Amniotic stem cell (primary cell): Measurements from ENCODE around the gene EPB41.
"Not testable (repeated sequence)": the region's sequence is repeated elsewhere in the genome, so short reads cannot be mapped to it uniquely, and the experiment has no call there.

Experiments used
- DNase-seq: peaks from one replicate; lab custom pipeline; 2025; lab: John Stamatoyannopoulos, UW

Gene EPB41

DNA sequence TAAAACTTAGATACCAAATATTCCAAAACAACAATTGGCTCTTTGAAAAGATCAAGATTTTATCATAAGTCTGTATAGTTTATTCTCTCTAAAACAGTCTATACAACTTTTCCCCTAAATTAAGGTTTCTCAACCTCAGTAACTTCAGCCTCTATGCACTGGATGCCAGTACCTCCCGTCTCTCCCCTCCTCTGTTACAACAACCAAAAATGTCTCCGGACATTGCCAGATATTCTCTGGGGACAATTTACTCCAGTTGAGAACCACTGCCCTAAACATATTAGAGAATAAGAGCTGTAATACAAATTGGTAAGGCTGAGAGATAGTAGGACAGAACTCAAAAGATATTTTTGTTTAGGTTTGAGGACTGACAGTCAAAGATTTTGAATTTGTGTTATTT is 137.7 kb downstream of the EPB41 start:
- DNase-seq: no peak

DNA sequence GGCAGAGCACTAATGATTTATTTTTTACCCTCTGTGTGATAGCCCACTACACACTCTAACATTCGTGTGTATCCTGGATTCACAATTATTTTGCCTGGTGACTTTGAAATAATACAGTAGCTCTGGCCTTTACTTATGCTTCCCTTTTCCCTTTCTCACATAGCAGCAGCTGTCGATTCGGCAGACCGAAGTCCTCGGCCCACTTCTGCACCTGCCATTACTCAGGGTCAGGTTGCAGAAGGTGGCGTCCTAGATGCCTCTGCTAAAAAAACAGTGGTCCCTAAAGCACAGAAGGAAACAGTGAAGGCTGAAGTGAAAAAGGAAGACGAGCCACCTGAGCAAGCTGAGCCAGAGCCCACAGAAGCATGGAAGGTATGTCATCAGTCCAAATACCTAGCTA is 138.6 kb downstream of the EPB41 start:
- DNase-seq: no peak

DNA sequence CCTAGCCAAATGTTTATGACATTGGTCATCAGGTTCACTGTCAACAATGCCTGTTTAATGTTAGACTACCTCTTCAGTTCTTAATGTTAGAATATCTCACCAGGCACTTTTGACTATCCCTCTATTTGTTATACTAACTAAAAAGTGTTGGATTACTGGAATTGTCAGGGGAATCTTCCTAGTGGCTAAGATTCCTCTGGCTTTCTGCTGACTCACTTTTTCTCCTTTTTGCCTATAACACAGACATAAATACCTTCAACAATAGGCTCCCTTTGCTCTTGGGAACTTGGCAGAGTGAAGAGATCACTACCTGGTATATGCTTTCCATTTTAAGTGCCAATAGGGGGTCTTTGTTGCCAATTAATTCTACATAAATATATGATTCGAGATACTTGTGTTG is 140.8 kb downstream of the EPB41 start:
- no peak for DNase-seq

DNA sequence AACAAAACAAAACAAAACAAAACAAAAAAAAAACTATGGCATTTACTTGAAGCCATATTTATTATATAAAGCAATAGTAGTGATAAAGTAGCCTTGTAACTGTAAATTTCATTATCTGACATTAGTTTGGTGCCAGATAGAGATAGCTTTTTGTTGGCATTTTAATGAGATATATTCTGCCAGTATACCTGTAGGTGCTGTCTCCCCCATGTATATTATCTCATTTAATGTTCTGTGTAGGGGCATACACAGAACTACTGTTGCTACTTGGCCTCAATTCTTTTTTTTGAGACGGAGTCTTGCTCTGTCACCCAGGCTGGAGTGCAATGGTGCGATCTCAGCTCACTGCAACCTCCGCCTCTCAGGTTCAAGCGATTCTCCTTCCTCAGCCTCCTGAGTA is 141.9 kb downstream of the EPB41 start:
- no peak for DNase-seq

DNA sequence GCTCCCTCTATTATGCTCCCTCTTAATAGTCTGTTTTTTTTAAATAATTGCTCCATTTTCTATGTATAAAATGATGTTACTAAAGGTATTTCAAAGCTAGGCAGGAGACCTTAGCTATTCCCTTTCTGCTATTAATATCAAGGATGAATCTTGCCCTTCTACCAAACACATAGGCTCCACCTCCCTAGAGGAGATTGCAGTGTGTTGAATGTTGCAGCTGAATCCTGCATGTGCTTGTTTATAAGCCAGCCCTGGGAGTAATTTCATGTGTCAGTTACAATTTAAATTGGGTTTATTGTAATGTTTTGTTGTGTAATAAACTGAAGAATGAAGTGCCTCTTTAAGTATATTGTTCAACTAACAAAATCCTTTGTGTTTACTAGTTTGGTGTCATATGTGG is 143.3 kb downstream of the EPB41 start:
- no peak for DNase-seq

DNA sequence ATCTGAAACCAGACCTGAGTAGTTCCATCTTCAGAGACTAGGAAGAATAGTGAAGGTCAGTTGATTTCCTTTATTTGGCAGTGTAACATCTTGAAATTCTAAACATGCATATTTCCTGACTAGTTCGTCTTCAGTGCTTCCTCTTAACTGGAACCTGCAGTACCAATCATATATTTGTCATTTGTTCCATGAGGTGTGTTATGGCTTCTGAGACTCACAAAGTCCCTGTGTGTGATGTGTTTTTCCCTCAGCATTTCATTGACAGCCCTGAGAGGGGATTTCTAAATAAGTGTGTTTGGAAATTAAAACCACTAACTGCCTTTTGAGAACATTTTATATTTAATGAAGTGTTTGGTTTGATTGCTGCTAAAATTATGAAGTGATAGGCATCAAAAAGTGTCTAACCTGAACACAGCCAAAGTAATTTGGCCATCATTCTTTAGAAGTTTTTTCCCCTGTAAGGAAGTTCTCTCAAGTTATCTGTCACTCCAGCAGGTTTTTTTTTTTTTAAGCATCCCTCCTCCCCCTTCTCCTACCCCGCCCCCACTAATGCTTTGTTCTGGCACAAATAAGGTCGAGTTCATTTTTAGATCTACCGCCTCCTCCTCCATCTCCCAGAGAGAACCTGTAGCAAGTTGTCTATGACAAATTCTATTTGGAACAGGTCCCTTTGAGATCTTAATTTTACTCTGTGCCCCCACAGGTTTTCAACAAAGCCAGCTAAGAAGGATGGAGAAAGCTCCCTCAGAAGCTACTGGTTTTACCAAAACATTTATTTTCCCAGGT is 148.0 kb downstream of the EPB41 start:
- no peak for DNase-seq

DNA sequence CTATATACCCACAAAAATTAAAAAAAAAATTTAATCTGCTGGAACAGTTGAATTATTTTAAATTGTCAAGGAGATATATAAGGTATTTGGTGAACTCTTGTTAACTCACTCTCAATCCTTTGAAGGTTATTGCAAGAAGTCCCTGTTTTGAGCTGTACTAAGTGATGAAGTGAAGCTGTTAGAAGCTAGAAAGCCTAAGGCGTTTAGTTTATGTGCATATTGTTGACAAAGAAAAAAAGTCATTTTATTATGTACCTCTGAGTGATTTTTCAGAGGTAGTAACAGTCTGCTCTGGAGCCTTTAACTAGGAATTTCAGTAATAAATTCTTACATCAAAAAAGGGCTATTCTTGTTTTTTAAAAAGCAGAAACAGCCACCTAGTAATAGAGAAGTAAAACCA is 149.7 kb downstream of the EPB41 start:
- no peak for DNase-seq

DNA sequence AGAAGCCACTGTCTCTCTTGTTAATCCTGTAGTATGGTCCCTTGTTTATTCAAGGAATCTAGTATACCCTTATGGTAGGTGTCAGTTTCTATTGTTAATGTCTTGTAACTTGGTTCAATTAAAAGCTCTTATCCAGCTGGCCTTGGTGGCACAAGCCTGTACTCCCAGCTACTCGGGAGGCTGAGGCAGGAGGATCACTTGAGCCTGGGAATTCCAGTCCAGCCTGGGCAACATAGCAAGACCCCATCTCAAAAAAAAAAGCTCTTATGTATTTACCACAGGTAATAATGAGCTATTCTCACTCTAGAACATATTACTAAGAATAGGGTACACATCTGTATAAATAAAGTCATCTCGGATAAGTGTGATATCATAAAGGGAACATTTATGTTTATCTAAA is 162.8 kb downstream of the EPB41 start:
- DNase-seq: no peak

DNA sequence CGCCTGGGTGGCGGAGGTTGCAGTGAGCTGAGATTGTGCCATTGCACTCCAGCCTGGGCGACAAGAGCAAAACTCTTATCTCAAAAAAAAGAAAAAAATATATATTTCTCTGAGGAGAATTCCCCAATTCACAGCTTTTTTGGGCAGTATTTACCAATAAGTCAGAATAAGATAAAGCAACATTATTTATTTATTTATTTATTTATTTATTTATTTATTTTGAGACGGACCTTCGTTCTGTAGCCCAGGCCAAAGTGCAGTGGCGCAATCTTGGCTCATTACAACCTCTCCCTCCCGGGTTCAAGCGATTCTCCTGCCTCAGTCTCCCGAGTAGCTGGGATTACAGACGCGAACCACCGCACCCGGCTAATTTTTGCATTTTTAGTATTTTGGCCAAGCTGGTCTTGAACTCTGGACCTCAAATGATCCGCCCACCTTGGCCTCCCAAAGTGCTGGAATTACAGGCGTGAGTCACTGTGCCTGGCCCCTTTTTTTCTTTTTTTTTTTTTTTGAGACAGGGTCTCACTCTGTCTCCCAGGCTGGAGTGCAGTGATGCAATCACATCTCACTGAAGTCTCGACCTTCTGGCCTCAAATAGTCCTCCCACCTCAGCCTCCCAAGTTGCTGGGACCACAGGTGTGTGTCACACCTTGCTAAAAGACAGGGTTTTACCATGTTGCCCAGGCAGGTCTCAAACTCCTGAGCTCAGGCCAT is 165.7 kb downstream of the EPB41 start:
- DNase-seq: not testable (repeated sequence)

DNA sequence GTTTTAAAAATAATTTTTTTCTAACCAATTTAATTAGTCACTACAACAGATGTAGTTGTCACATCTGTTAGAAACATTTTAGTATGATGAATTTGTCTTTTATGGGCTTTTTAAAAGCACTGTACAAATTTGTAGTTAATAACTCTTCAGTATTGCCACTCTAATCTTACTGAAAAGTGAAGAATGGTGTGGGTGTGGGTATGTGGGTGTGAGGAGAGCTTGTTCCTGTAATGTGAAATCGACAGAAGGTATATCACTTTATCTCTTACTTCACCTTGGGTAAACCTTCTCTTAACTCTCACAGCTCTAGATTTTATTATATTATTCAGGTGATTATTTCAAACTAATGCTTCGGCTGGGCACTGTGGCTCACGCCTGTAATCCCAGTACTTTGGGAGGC is 166.8 kb downstream of the EPB41 start:
- no peak for DNase-seq

DNA sequence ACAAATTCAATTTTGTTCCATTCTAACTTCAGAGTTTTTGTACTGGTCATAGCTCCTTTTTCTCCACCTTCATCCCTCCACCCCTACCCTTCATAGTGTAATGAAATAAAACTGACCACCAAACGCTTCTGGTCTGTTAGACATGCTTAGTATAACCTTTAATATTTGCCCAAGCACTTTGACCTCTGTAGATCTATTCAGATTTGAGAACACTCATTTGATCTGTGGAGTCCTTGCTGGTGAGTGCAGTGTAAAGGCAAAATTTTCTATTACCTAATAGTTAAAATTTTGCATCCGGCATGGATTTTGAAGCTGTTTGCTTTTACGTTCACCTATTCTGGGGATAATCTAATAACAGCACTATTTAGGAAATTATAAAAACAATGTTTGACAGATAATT is 168.2 kb downstream of the EPB41 start:
- no peak for DNase-seq

DNA sequence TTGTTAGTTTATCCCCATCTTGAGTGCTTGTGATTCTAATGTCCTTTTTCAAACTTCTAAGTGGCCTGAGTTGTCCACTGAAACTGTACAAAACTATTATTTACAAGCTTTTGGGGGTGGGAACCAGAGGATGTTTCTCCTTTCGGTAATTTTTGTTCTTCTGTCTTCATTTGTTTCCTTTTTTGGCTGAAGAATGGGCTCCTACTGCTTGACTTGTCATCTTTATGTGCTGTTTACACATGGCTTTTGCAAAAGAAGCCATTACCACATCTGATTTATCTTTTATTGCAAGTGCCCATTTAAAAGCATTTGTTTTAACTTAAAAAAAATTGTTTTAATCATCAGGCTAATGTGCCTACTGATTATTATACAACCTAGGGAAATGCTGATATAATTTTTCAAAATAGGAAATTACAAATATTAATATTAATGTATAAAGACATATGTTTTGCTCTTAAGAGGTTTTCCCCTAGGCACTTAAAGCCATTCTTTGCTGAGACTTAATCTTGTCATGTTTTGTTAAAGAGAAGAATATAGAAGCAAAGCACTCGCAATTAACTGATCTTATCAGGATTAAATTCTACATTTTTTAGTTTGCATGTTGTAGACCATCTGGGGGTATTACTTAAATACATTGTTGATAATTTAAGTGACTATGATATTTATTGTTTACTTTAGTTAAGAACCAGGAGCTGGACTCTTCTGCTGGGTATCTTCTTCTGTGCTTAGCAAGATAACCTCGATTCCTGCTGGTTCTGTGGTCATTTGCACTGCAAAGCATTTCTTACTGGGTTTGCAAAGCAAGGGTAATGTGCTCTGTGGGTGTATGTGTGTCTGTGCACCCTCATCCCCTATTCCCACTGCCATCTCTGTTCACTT is 169.2 kb downstream of the EPB41 start:
- no peak for DNase-seq

DNA sequence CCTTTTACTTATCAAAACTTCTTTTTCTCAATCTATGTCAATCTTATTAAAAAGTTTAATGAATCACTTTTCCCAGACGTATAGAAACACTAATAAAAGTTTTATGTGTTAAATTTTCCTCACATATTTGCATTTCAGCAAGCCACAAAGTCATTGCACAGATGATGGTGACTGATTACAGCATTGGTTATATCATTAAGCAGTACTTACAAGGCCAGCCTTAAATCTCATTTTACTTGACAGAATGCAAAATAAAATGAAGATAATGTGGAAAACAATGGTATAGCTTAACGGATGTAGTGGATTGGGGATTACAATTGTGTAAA is 169.8 kb downstream of the EPB41 start:
- DNase-seq: no peak

DNA sequence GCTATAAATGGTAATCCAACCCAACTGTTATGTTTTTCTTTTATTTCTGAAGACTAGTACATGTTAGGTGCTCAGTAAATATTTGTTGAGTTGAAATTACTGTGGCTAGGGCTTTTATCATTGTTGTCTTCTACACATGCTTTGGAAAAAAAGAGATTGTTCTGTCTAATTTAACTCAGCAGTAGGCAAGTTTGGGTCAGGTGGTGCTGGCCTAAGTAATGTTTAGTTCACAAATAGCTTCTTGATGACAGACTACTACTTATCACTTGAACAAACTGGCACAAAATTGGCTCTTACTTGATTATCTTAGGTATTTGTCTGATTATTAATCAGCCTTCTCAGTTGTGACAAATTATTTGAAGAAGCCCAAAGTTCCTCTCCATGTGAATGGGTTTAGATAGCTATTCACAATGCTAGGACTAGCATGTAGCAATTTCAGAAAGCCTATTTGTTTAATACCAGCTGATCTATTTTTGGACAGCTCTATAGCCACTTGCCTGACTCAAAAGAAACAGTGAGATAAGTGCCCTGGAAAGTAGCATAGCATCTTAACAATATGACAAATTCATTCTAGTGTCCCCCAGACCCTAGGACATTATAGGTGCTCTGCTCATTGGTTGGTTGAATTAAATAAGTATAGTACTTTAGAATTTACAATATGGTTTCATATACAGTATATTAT is 176.7 kb downstream of the EPB41 start:
- no peak for DNase-seq

DNA sequence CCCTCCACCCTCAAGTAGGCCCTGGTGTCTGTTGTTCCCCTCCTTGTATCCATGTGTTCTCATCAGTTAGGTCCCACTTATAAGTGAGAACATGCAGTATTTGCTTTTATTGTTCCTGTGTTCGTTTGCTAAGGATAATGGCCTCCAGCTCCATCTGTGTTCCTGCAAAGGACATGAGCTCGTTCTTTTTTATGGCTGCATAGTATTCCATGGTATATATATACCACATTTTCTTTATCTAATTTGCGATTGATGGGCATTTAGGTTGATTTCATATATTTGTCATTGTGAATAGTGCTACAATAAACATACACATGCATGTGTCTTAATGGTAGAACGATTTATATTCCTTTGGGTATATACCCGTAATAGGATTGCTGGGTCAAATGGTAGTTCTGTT is 178.3 kb downstream of the EPB41 start:
- not testable (repeated sequence) for DNase-seq

DNA sequence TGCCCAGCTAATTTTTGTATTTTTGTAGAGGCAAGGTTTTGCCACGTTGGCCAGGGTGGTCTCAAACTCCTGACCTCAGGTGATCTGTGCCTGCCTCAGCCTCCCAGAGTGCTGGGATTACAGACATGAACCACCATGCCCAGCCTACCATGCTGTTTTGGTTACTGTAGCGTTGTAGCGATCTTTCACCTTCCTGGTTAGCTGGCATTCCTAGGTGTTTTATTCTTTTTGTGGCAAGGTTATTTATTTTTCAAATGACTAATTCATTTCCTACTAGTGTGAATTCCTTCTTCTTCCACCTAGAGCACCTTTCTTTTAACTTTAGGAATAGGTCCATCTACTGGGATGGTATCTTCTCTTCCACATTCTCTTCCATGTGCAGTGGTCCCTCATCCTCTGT is 180.1 kb downstream of the EPB41 start:
- no peak for DNase-seq

DNA sequence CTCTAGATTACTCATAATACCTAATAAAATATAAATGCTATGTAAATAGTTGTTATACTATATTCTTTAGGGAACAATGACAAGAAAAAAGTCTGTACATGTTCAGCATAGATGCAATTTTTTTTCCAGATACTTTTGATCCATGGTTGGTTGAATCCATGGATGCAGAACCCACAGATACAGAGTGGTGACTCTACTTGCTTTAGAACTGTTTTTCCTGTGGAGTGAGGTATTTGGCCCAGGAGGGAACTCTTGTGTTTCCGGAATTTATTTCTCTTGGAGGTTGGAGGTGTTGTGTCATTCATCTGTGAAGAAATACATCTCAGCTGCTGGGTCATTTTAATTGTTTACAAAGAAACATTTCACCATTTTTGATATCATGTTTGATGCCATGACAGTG is 180.6 kb downstream of the EPB41 start:
- DNase-seq: no peak

DNA sequence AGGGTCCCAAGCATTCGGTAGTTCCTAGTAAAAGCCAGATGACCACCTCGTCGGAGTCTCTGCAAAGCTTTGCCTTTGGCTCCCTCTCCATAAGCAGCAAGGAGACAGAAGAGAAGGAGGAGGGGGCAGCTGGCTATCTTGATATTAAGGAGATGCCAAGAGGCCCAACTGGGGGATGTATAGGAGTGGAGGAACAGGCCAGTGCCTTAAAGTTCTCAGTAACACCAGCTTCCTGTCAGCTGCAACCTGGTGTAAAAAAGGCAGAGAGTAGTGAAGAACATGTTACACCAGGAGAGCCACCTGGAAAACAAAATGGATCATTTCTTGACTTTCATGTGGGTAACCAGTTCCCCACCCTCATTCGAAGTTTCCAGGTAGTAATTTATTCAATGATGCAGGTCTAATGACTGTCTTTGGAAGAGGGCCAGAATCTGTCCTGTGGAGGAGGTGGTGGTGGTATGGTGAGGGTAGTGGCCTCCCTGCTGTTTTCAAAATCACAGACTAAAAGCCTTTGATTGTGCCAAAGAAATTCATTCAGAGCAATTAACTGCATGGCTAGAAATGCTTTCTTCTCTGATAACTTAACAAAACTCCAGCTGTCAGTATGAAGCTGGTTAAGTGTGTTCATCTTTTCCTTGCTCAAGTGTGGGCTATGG is 182.0 kb downstream of the EPB41 start:
- no peak for DNase-seq

DNA sequence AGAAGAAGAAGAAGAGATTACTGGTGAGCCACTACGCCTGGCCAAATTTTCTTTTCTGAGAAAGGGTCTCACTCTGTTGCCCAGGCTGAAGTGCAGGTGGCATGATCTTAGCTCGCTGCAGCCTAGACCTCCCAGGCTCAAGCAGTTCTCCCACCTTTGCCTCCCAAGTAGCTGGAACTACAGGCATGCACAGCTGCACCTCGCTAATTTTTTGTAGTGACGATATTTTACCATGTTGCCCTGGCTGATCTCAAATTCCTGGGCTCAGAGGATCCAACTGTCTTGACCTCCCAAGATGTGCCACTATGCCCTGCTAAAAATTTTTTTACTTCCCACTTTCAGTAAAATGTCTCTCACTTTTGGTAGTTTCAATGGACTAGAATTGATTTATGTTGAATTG is 184.9 kb downstream of the EPB41 start:
- no peak for DNase-seq

DNA sequence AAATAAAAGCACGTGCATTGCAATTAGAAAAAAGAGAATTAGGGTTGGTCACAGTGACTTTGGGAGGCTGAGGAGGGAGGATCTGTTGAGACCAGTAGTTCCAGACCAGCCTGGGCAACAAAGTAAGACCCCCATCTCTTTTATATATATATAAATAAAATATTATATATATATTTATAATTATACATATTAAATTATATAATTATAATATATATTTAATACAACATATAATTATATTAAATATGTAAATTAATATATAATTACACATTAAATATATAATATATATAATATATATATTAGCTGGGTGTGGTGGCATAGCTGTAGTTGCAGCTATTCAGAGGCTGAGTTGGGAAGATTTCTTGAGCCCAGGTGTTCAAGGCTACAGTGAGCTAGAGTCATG is 186.1 kb downstream of the EPB41 start:
- DNase-seq: no peak

DNA sequence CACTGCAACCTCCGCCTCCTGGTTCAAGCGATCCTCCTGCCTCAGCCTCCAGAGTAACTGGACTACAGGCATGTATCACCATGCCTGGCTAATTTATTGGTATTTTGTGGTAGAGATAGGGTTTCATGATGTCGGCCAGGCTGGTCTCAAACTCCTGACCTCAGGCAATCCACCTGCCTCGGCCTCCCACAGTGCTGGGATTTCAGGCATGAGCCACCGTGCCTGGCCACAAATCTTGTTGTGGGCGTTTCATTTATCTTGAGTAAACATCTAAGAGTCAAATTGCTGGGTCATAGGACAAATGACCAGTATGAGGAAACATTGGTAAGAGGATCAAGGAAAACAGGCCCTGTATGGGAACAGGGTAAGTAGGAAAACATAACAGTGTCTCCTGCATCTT is 191.5 kb downstream of the EPB41 start:
- DNase-seq: no peak

DNA sequence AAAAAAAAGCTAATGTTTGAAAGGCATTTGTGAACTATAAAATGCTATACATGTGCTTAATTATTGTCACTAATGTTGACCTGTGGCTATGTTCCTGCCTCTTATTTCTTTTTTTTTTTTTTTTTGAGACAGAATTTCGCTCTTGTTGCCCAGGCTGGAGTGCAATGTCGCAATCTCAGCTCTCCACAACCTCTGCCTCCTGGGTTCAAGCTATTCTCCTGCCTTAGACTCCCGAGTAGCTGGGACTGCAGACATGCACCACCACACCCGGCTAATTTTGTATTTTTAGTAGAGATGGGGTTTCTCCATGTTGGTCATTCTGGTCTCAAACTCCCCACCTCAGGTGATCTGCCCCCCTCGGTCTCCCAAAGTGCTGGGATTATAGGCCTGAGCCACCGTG is 193.7 kb downstream of the EPB41 start:
- DNase-seq: not testable (repeated sequence)
